Mesodermal cell (in vitro differentiated cells): ENCODE measurements around the gene OCIAD2.
"Not testable (repeated sequence)": the region's sequence is repeated elsewhere in the genome, so short reads cannot be mapped to it uniquely, and the experiment has no call there.

Source experiments
- H3K27ac ChIP-seq: 2 replicates; pipeline ENCODE4 v1.7.0; 2013; ENCODE audit warnings: mild to moderate bottlenecking, low read depth, low read length, moderate library complexity; ENCODE audit not compliant: severe bottlenecking
- H3K36me3 ChIP-seq: 2 replicates; pipeline ENCODE4 v1.7.1; 2013; ENCODE audit warnings: mild to moderate bottlenecking, low read length, moderate library complexity; ENCODE audit not compliant: control insufficient read depth, insufficient read depth
- H3K4me1 ChIP-seq: one replicate; pipeline ENCODE4 v1.7.1; 2013; ENCODE audit warnings: mild to moderate bottlenecking, low read length; ENCODE audit not compliant: insufficient read depth, control insufficient read depth, poor library complexity, severe bottlenecking
- H3K4me3 ChIP-seq: 2 replicates; pipeline ENCODE4 v1.7.0; 2013; ENCODE audit warnings: low read length, control low read depth, mild to moderate bottlenecking; ENCODE audit not compliant: insufficient read depth, poor library complexity, severe bottlenecking; ENCODE audit errors: extremely low read depth
- H3K9me3 ChIP-seq: 2 replicates; pipeline ENCODE4 v1.7.1; 2013; ENCODE audit warnings: mild to moderate bottlenecking, low read length, moderate library complexity; ENCODE audit not compliant: control insufficient read depth
- WGBS, 2 experiments: methylation state at CpG; one replicate each; pipeline ENCODE4 v1.1.5; 2013; ENCODE audit warnings: missing lambda C conversion rate in 2 of 2; ENCODE audit not compliant: insufficient coverage in 2 of 2; 5-methylcytosine and 5-hydroxymethylcytosine counted together

The OCIAD2 gene

GRCh38 chr4:48938831-48939230 lies 32.3 kb upstream of the OCIAD2 start:
- WGBS, 2 experiments, result 67% methylated on average over 1 of the region's 3 CpGs; no CpG with 5 or more reads in 1 of the 2 experiments
- no peaks in the 10 kb centered on the region for H3K4me1 ChIP-seq
- no peak overlapping the region for H3K27ac ChIP-seq
- peaks cover 5% of the 10 kb centered on the region for H3K9me3 ChIP-seq
- H3K36me3 ChIP-seq, result no peaks in the 10 kb centered on the region
- no peak overlapping the region for H3K4me3 ChIP-seq

GRCh38 chr4:48937033-48937432 lies 30.5 kb upstream of the OCIAD2 start:
- Histone ChIP-seq H3K4me1 (no peaks in the 10 kb centered on the region), H3K36me3 (no peaks in the 10 kb centered on the region), H3K9me3 (peaks cover 5% of the 10 kb centered on the region), H3K27ac (no peak overlapping the region), H3K4me3 (no peak overlapping the region)
- WGBS, 2 experiments, result no CpG with 5 or more reads among the region's 2 CpGs

- Histone ChIP-seq H3K4me3 (no peak overlapping the region), H3K27ac (no peak overlapping the region), H3K9me3 (no peaks in the 10 kb centered on the region), H3K36me3 (no peaks in the 10 kb centered on the region), H3K4me1 (no peaks in the 10 kb centered on the region)
- WGBS, 2 experiments, result 50 to 83% methylated on average over 1 of the region's 2 CpGs
Measured at GRCh38 chr4:48931459-48931858, 24.9 kb upstream of the OCIAD2 start.

GRCh38 chr4:48930654-48931053 lies 24.1 kb upstream of the OCIAD2 start:
- Histone ChIP-seq H3K9me3 (no peaks in the 10 kb centered on the region), H3K4me1 (no peaks in the 10 kb centered on the region), H3K4me3 (no peak overlapping the region), H3K27ac (no peak overlapping the region), H3K36me3 (no peaks in the 10 kb centered on the region)
- WGBS, 2 experiments, result 89 to 96% methylated on average over 4 of the region's 4 CpGs

- WGBS, 2 experiments, result 100% methylated on average over 1 of the region's 4 CpGs
- no peaks in the 10 kb centered on the region for H3K9me3 ChIP-seq
- H3K4me3 ChIP-seq, result no peak overlapping the region
- no peaks in the 10 kb centered on the region for H3K36me3 ChIP-seq
- no peaks in the 10 kb centered on the region for H3K4me1 ChIP-seq
- H3K27ac ChIP-seq, result no peak overlapping the region
Measured at GRCh38 chr4:48924416-48924815, 17.8 kb upstream of the OCIAD2 start.

- not testable (repeated sequence) for H3K9me3 ChIP-seq, H3K4me3 ChIP-seq, H3K36me3 ChIP-seq, H3K4me1 ChIP-seq, H3K27ac ChIP-seq
- WGBS, 2 experiments, result no CpG with 5 or more reads among the region's 7 CpGs
Measured at GRCh38 chr4:48923065-48923464, 16.5 kb upstream of the OCIAD2 start.

GRCh38 chr4:48914311-48914710 lies 7.7 kb upstream of the OCIAD2 start:
- Histone ChIP-seq H3K9me3 (no peaks in the 10 kb centered on the region), H3K36me3 (no peaks in the 10 kb centered on the region)
- WGBS, 2 experiments, result 67 to 77% methylated on average over 2 to 3 of the region's 3 CpGs

GRCh38 chr4:48913346-48913745 lies 6.8 kb upstream of the OCIAD2 start:
- WGBS, 2 experiments, result 74 to 93% methylated on average over 2 of the region's 6 CpGs

More at GRCh38 chr4:48914311-48914710, 7.7 kb upstream of the OCIAD2 start:
- no peak overlapping the region for H3K27ac ChIP-seq
- peaks cover 5% of the 10 kb centered on the region for H3K4me1 ChIP-seq
- H3K4me3 ChIP-seq, result no peak overlapping the region

GRCh38 chr4:48912349-48912748 lies 5.8 kb upstream of the OCIAD2 start:
- no peak overlapping the region for H3K4me3 ChIP-seq
- 60 to 70% methylated on average over 1 of the region's 2 CpGs for WGBS, 2 experiments
- no peak overlapping the region for H3K27ac ChIP-seq
- H3K9me3 ChIP-seq, result no peaks in the 10 kb centered on the region
- H3K36me3 ChIP-seq, result no peaks in the 10 kb centered on the region
- peaks cover 7% of the 10 kb centered on the region for H3K4me1 ChIP-seq

More at GRCh38 chr4:48913346-48913745, 6.8 kb upstream of the OCIAD2 start:
- H3K4me1 ChIP-seq, result peaks cover 7% of the 10 kb centered on the region
- no peaks in the 10 kb centered on the region for H3K9me3 ChIP-seq
- no peak overlapping the region for H3K4me3 ChIP-seq
- H3K36me3 ChIP-seq, result no peaks in the 10 kb centered on the region
- H3K27ac ChIP-seq, result no peak overlapping the region

- Histone ChIP-seq H3K9me3 (no peaks in the 10 kb centered on the region), H3K36me3 (no peaks in the 10 kb centered on the region), H3K4me3 (no peak overlapping the region), H3K27ac (no peak overlapping the region), H3K4me1 (peaks cover 7% of the 10 kb centered on the region)
Measured at GRCh38 chr4:48910511-48910910, 3.9 kb upstream of the OCIAD2 start.

GRCh38 chr4:48909697-48910096 lies 3.1 kb upstream of the OCIAD2 start:
- H3K27ac ChIP-seq, result peak overlapping the region; percentile 33

GRCh38 chr4:48908687-48909086 lies 2.1 kb upstream of the OCIAD2 start:
- no peaks in the 10 kb centered on the region for H3K9me3 ChIP-seq
- H3K27ac ChIP-seq, result no peak overlapping the region
- no peaks in the 10 kb centered on the region for H3K36me3 ChIP-seq
- H3K4me3 ChIP-seq, result no peak overlapping the region
- H3K4me1 ChIP-seq, result peaks cover 15% of the 10 kb centered on the region

More at GRCh38 chr4:48909697-48910096, 3.1 kb upstream of the OCIAD2 start:
- Histone ChIP-seq H3K36me3 (no peaks in the 10 kb centered on the region), H3K9me3 (no peaks in the 10 kb centered on the region), H3K4me1 (peaks cover 13% of the 10 kb centered on the region), H3K4me3 (no peak overlapping the region)
- WGBS, 2 experiments, result 30 to 66% methylated on average over 1 to 3 of the region's 3 CpGs
